SU-DHL-6 (cell line): ENCODE measurements around the gene CCDC82.

ENCODE experiments used
- H2AFZ ChIP-seq: fragments of 200-600 bp; sonication (generic); 2 replicates; pipeline ENCODE4 v1.6.1; 2014; ENCODE audit warnings: low read depth, mild to moderate bottlenecking, moderate library complexity, mixed read lengths, antibody characterized with exemption, low read length; ENCODE audit not compliant: severe bottlenecking
- H3F3A ChIP-seq: fragments of 200-600 bp; shearing (Covaris generic); 2 replicates; pipeline ENCODE4 v1.6.0; 2016; ENCODE audit warnings: antibody characterized with exemption, mild to moderate bottlenecking; ENCODE audit not compliant: insufficient read depth
- H3K27ac ChIP-seq: fragments of 200-600 bp; sonication (generic); 2 replicates; pipeline ENCODE4 v1.5.1; 2016; ENCODE audit warnings: low read depth, mild to moderate bottlenecking, low read length, moderate library complexity, mixed read lengths
- H3K27me3 ChIP-seq: fragments of 200-600 bp; sonication (generic), shearing (Covaris generic); 2 replicates; pipeline ENCODE4 v1.6.0; 2014; ENCODE audit warnings: mild to moderate bottlenecking, low read length
- H3K36me3 ChIP-seq: fragments of 200-600 bp; sonication (generic); 2 replicates; pipeline ENCODE4 v1.6.1; 2014; ENCODE audit warnings: mild to moderate bottlenecking, low read length, mixed read lengths
- H3K4me2 ChIP-seq: fragments of 300-600, 200-600 bp; shearing (Covaris generic), sonication (generic); 2 replicates; pipeline ENCODE4 v1.6.0; 2014; ENCODE audit warnings: low read length, low read depth, mild to moderate bottlenecking; ENCODE audit not compliant: poor library complexity, severe bottlenecking
- H3K4me3 ChIP-seq: fragments of 200-600 bp; sonication (generic); 2 replicates; pipeline ENCODE4 v1.5.1; 2014; ENCODE audit warnings: antibody characterized with exemption, low read length, mild to moderate bottlenecking, mixed read lengths; ENCODE audit not compliant: insufficient read depth, poor library complexity, severe bottlenecking
- H3K79me2 ChIP-seq: fragments of 200-600 bp; sonication (generic); 2 replicates; pipeline ENCODE4 v1.6.1; 2014; ENCODE audit warnings: mild to moderate bottlenecking, low read length, moderate library complexity; ENCODE audit not compliant: insufficient read depth
- H3K9ac ChIP-seq: fragments of 200-600 bp; sonication (generic); 2 replicates; pipeline ENCODE4 v1.7.0; 2014; ENCODE audit warnings: mild to moderate bottlenecking, low read length
- H3K9me2 ChIP-seq: fragments of 200-600 bp; sonication (generic); replicated peaks from 2 replicates; pipeline ENCODE4 v1.6.1; 2014; ENCODE audit warnings: low read length; ENCODE audit not compliant: insufficient read depth
- H3K9me3 ChIP-seq: fragments of 200-600 bp; sonication (generic); 2 replicates; pipeline ENCODE4 v1.6.1; 2014; ENCODE audit warnings: low read length, mixed read lengths; ENCODE audit not compliant: insufficient read depth
- H4K20me1 ChIP-seq: fragments of 200-600 bp; sonication (generic); 2 replicates; pipeline ENCODE4 v1.6.1; 2014; ENCODE audit warnings: low read depth, mild to moderate bottlenecking, antibody characterized with exemption, low read length, moderate library complexity, mixed read lengths
- EZH2phosphoT487 ChIP-seq: fragments of 200-600 bp; sonication (generic), shearing (Covaris generic); conservative IDR thresholded peaks from 2 replicates; pipeline ENCODE4 v1.6.1; 2018; ENCODE audit warnings: mild to moderate bottlenecking, antibody characterized with exemption, low read length, moderate library complexity, mixed read lengths
- TF ChIP-seq, protein P1 (sequence below): fragments of 200-600 bp; sonication (generic); IDR thresholded peaks from one replicate; pipeline ENCODE4 v1.5.1; 2017; ENCODE audit warnings: antibody characterized with exemption, mild to moderate bottlenecking, low read length, moderate library complexity; ENCODE audit not compliant: insufficient read depth, poor library complexity, severe bottlenecking

Gene CCDC82

DNA sequence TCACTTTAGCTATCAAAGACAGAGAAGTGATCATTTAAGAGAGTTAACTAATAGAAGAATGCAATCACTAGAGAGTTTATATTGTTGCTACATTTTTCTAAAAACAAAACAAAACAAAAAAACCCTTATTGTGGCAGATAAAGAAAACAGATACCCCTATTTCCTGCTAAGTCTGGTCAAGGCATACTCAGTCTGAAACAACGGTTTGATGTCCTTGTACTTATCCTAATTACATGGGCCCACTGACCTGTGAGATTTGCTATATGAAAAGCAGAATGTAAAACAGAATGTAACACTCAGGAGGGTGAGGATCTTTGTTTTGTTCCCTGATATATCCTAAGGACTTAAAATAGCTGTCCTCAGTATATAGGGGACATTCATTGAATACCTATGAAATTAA lies 71.3 kb downstream of the CCDC82 start:
- no peaks in the 10 kb centered on the region for H3K79me2 ChIP-seq
- H3K36me3 ChIP-seq = no peaks in the 10 kb centered on the region
- H2AFZ ChIP-seq = no peak overlapping the region
- H3K4me3 ChIP-seq = no peak overlapping the region
- no peak overlapping the region for H3K27ac ChIP-seq
- H3K4me2 ChIP-seq = no peak overlapping the region
- H3K27me3 ChIP-seq = no peaks in the 10 kb centered on the region
- no peaks in the 10 kb centered on the region for H3K9me2 ChIP-seq
- H4K20me1 ChIP-seq = no peaks in the 10 kb centered on the region
- H3F3A ChIP-seq = no peaks in the 10 kb centered on the region
- no peak overlapping the region for H3K9ac ChIP-seq
- TF ChIP-seq EZH2phosphoT487 = no peak
- no peaks in the 10 kb centered on the region for H3K9me3 ChIP-seq

DNA sequence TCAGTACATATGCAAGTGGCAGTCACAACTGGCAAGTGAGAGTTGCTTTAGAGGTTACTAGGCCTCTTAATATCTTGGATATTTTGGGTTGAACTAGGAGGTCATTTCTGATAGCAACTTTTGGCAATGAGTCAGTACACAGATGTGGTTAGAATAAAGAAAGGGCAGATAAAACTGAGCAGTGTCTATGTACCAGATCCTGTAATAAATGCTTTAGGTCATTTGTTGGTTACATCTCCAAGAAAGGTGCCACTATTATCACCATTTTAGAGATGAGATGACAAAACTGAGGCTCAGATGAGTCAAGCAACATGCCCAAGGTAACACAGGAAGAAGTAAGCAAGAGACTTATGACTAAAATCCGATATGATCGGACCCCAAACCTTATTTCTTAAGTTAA lies 71.7 kb downstream of the CCDC82 start:
- Histone ChIP-seq H3K4me3 (no peak overlapping the region), H3K36me3 (no peaks in the 10 kb centered on the region), H3K9me2 (no peaks in the 10 kb centered on the region), H3K9ac (no peak overlapping the region), H3K9me3 (no peaks in the 10 kb centered on the region), H3K4me2 (no peak overlapping the region), H4K20me1 (no peaks in the 10 kb centered on the region), H3K27me3 (no peaks in the 10 kb centered on the region), H3F3A (no peaks in the 10 kb centered on the region), H3K27ac (no peak overlapping the region), H2AFZ (no peak overlapping the region), H3K79me2 (no peaks in the 10 kb centered on the region)
- TF ChIP-seq, protein P1, sequence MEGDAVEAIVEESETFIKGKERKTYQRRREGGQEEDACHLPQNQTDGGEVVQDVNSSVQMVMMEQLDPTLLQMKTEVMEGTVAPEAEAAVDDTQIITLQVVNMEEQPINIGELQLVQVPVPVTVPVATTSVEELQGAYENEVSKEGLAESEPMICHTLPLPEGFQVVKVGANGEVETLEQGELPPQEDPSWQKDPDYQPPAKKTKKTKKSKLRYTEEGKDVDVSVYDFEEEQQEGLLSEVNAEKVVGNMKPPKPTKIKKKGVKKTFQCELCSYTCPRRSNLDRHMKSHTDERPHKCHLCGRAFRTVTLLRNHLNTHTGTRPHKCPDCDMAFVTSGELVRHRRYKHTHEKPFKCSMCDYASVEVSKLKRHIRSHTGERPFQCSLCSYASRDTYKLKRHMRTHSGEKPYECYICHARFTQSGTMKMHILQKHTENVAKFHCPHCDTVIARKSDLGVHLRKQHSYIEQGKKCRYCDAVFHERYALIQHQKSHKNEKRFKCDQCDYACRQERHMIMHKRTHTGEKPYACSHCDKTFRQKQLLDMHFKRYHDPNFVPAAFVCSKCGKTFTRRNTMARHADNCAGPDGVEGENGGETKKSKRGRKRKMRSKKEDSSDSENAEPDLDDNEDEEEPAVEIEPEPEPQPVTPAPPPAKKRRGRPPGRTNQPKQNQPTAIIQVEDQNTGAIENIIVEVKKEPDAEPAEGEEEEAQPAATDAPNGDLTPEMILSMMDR = no peak
- TF ChIP-seq EZH2phosphoT487 = no peak

DNA sequence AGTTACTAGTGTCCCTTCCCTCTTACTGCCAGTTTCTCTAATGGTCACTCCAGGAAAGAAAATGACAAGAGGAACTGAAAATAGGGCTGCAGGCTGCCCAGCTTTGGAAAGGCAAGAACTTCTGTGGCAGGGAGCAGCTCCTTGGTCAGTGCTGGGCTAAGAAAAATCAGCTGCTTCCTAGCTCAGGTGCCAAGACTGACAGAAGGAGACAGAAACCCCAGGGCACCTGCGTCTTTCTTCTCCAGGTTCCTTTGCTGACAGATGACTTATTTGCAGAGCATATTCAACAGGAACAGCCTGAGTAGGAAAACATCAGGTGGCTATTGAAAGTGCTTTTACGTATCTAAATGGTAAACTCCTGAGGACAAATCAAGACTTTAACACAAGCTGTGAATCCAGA lies 72.1 kb downstream of the CCDC82 start:
- Histone ChIP-seq H2AFZ (no peak overlapping the region), H3F3A (no peaks in the 10 kb centered on the region), H3K36me3 (no peaks in the 10 kb centered on the region), H3K9me3 (no peaks in the 10 kb centered on the region), H3K4me3 (no peak overlapping the region), H3K27ac (no peak overlapping the region), H3K27me3 (no peaks in the 10 kb centered on the region), H3K4me2 (no peak overlapping the region), H4K20me1 (no peaks in the 10 kb centered on the region), H3K9ac (no peak overlapping the region), H3K9me2 (no peaks in the 10 kb centered on the region), H3K79me2 (no peaks in the 10 kb centered on the region)
- TF ChIP-seq, protein P1 = no peak
- TF ChIP-seq EZH2phosphoT487 = no peak

DNA sequence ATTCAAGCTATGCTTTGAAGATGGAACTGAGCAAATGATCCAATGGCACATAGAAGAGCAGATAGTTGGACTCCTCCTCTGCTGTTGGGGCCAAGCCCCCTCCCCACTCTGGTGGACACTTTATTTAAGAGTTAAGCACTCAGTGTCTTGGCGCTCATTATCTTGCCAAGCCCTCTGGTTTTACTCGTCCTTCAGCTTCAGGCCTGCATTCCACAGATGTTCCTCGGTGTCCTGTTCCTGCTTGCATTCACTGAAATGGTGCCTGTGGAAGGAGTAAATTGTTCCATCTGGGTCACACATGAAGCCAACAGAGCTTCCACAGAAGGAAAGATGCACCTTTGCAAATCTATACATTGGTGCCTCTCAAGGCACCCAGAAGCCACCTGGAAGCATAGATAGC lies 72.8 kb downstream of the CCDC82 start:
- no peaks in the 10 kb centered on the region for H3K79me2 ChIP-seq
- no peak for TF ChIP-seq EZH2phosphoT487
- TF ChIP-seq, protein P1 = no peak

More for the DNA sequence above, 72.8 kb downstream of the CCDC82 start:
- no peaks in the 10 kb centered on the region for H3F3A ChIP-seq
- no peaks in the 10 kb centered on the region for H3K9me2 ChIP-seq
- no peak overlapping the region for H3K4me2 ChIP-seq
- no peaks in the 10 kb centered on the region for H3K9me3 ChIP-seq
- H3K4me3 ChIP-seq = no peak overlapping the region
- no peaks in the 10 kb centered on the region for H3K36me3 ChIP-seq
- H2AFZ ChIP-seq = no peak overlapping the region
- no peaks in the 10 kb centered on the region for H4K20me1 ChIP-seq
- no peaks in the 10 kb centered on the region for H3K27me3 ChIP-seq
- no peak overlapping the region for H3K9ac ChIP-seq
- H3K27ac ChIP-seq = no peak overlapping the region
